T-helper 17 cell (primary cell): ENCODE measurements around the gene CDC26. TPM values are rescaled to one million over a fixed set of nuclear protein-coding genes. Genes with fewer than 3 reads are reported as not detected.
"Not testable (repeated sequence)": the region's sequence is repeated elsewhere in the genome, so short reads cannot be mapped to it uniquely, and the experiment has no call there.

Source experiments
- ATAC-seq: fragments of 150-1000 bp; cut with Tn5 transposase; 2 replicates; pipeline ENCODE4 v1.10.0; 2021; ENCODE audit warnings: mild to moderate bottlenecking, moderate library complexity
- DNase-seq, 3 donors: peaks; one replicate each; pipeline versions ENCODE4 v3.0.0 to v3.0.0-alpha.2; 2020 to 2021
- H3K9me3 ChIP-seq: one replicate; pipeline ENCODE4 v1.7.0; 2013; ENCODE audit warnings: low read length, mild to moderate bottlenecking; ENCODE audit not compliant: control insufficient read depth, poor library complexity, severe bottlenecking
- H3K27ac Mint-ChIP-seq: one replicate; pipeline ENCODE4 v1.8.0; 2022; ENCODE audit warnings: mild to moderate bottlenecking, moderate library complexity, mixed read lengths
- H3K27me3 Mint-ChIP-seq: one replicate; pipeline ENCODE4 v1.8.0; 2022; ENCODE audit warnings: mixed read lengths
- H3K36me3 Mint-ChIP-seq: one replicate; pipeline ENCODE4 v1.8.0; 2022; ENCODE audit warnings: low read depth, mixed read lengths
- H3K4me1 Mint-ChIP-seq: one replicate; pipeline ENCODE4 v1.8.0; 2022; ENCODE audit warnings: mild to moderate bottlenecking, mixed read lengths
- H3K4me3 Mint-ChIP-seq: one replicate; pipeline ENCODE4 v1.8.0; 2022; ENCODE audit warnings: mild to moderate bottlenecking, moderate library complexity, mixed read lengths
- total RNA-seq, 4 donors: library from RNA in 2 of 4; stranded (reverse) in 2 of 4; gene quantifications; one replicate each; pipeline ENCODE4 v1.2.3 and lab custom pipeline; 2022 to 2026

CDC26 gene
- total RNA-seq, 2 donors from 2014 or later, result 20.2 to 22.8 TPM

GRCh38 chr9:113246928-113247327 is 28.4 kb downstream of the CDC26 start:
- Mint-ChIP-seq H3K4me1 (no peaks in the 10 kb centered on the region), H3K4me3 (no peak overlapping the region), H3K36me3 (no peaks in the 10 kb centered on the region), H3K27me3 (no peaks in the 10 kb centered on the region), H3K27ac (no peak overlapping the region)
- no peak for ATAC-seq
- no peak for DNase-seq
- no peaks in the 10 kb centered on the region for H3K9me3 ChIP-seq

- ATAC-seq (no peak), DNase-seq (no peak)
- Mint-ChIP-seq H3K4me3 (no peak overlapping the region), H3K36me3 (no peaks in the 10 kb centered on the region), H3K27ac (no peak overlapping the region), H3K4me1 (no peaks in the 10 kb centered on the region), H3K27me3 (no peaks in the 10 kb centered on the region)
- H3K9me3 ChIP-seq, result no peaks in the 10 kb centered on the region
Observed at GRCh38 chr9:113245894-113246293, 29.5 kb downstream of the CDC26 start.

- no peak for DNase-seq
- Mint-ChIP-seq H3K27ac (no peak overlapping the region), H3K4me3 (no peak overlapping the region), H3K27me3 (no peaks in the 10 kb centered on the region), H3K36me3 (no peaks in the 10 kb centered on the region), H3K4me1 (peaks cover 2% of the 10 kb centered on the region)
- H3K9me3 ChIP-seq, result no peaks in the 10 kb centered on the region
- ATAC-seq, result no peak
Observed at GRCh38 chr9:113244556-113244955, 30.8 kb downstream of the CDC26 start.

GRCh38 chr9:113241161-113241560 is 34.2 kb downstream of the CDC26 start:
- peaks cover 2% of the 10 kb centered on the region for H3K4me1 Mint-ChIP-seq
- no peaks in the 10 kb centered on the region for H3K36me3 Mint-ChIP-seq
- H3K4me3 Mint-ChIP-seq, result no peak overlapping the region
- no peaks in the 10 kb centered on the region for H3K27me3 Mint-ChIP-seq
- no peaks in the 10 kb centered on the region for H3K9me3 ChIP-seq
- DNase-seq (no peak), ATAC-seq (no peak)
- no peak overlapping the region for H3K27ac Mint-ChIP-seq

- DNase-seq (no peak), ATAC-seq (no peak)
- no peaks in the 10 kb centered on the region for H3K9me3 ChIP-seq
- Mint-ChIP-seq H3K4me1 (peaks cover 2% of the 10 kb centered on the region), H3K4me3 (no peak overlapping the region), H3K27me3 (no peaks in the 10 kb centered on the region), H3K36me3 (no peaks in the 10 kb centered on the region), H3K27ac (no peak overlapping the region)
Observed at GRCh38 chr9:113238859-113239232, 36.5 kb downstream of the CDC26 start.

GRCh38 chr9:113238202-113238858 is 37.0 kb downstream of the CDC26 start:
- peaks cover 2% of the 10 kb centered on the region for H3K4me1 Mint-ChIP-seq
- no peak overlapping the region for H3K4me3 Mint-ChIP-seq
- no peak for DNase-seq
- no peaks in the 10 kb centered on the region for H3K27me3 Mint-ChIP-seq
- H3K36me3 Mint-ChIP-seq, result no peaks in the 10 kb centered on the region
- H3K27ac Mint-ChIP-seq, result no peak overlapping the region
- H3K9me3 ChIP-seq, result no peaks in the 10 kb centered on the region
- ATAC-seq, result no peak

- H3K36me3 Mint-ChIP-seq, result no peaks in the 10 kb centered on the region
- H3K9me3 ChIP-seq, result no peaks in the 10 kb centered on the region
- no peak overlapping the region for H3K4me3 Mint-ChIP-seq
- DNase-seq (no peak), ATAC-seq (no peak)
- H3K27ac Mint-ChIP-seq, result no peak overlapping the region
- peaks cover 12% of the 10 kb centered on the region for H3K4me1 Mint-ChIP-seq
- no peaks in the 10 kb centered on the region for H3K27me3 Mint-ChIP-seq
Observed at GRCh38 chr9:113237026-113237425, 38.3 kb downstream of the CDC26 start.

GRCh38 chr9:113235701-113236255 is 39.6 kb downstream of the CDC26 start:
- H3K4me1 Mint-ChIP-seq, result peaks cover 12% of the 10 kb centered on the region
- not testable (repeated sequence) for H3K27me3 Mint-ChIP-seq, H3K27ac Mint-ChIP-seq

GRCh38 chr9:113231701-113232100 is 43.7 kb downstream of the CDC26 start:
- Mint-ChIP-seq H3K4me3 (no peak overlapping the region), H3K27ac (peak overlapping the region; percentile 76), H3K27me3 (no peaks in the 10 kb centered on the region), H3K36me3 (no peaks in the 10 kb centered on the region), H3K4me1 (peaks cover 12% of the 10 kb centered on the region)
- ATAC-seq (no peak), DNase-seq (no peak)
- H3K9me3 ChIP-seq, result no peaks in the 10 kb centered on the region

More at GRCh38 chr9:113235701-113236255, 39.6 kb downstream of the CDC26 start:
- H3K9me3 ChIP-seq, H3K36me3 Mint-ChIP-seq, DNase-seq, H3K4me3 Mint-ChIP-seq, ATAC-seq: not testable (repeated sequence)

- Mint-ChIP-seq H3K36me3 (no peaks in the 10 kb centered on the region), H3K27me3 (no peaks in the 10 kb centered on the region), H3K27ac (no peak overlapping the region), H3K4me1 (peaks cover 11% of the 10 kb centered on the region), H3K4me3 (no peak overlapping the region)
- DNase-seq (no peak), ATAC-seq (peak; percentile 59)
- no peaks in the 10 kb centered on the region for H3K9me3 ChIP-seq
Observed at GRCh38 chr9:113228130-113228665, 47.2 kb downstream of the CDC26 start.

GRCh38 chr9:113227436-113227835 is 47.9 kb downstream of the CDC26 start:
- H3K9me3 ChIP-seq, result no peaks in the 10 kb centered on the region
- peaks cover 8% of the 10 kb centered on the region for H3K4me1 Mint-ChIP-seq
- no peaks in the 10 kb centered on the region for H3K36me3 Mint-ChIP-seq
- ATAC-seq, result no peak
- H3K4me3 Mint-ChIP-seq, result no peak overlapping the region
- no peak for DNase-seq
- no peak overlapping the region for H3K27ac Mint-ChIP-seq
- H3K27me3 Mint-ChIP-seq, result no peaks in the 10 kb centered on the region

- Mint-ChIP-seq H3K36me3 (no peaks in the 10 kb centered on the region), H3K4me3 (no peak overlapping the region), H3K4me1 (peaks cover 27% of the 10 kb centered on the region), H3K27ac (no peak overlapping the region), H3K27me3 (no peaks in the 10 kb centered on the region)
- ATAC-seq, result no peak
- no peaks in the 10 kb centered on the region for H3K9me3 ChIP-seq
- DNase-seq, result no peak
Observed at GRCh38 chr9:113223963-113224362, 51.4 kb downstream of the CDC26 start.

- H3K27ac Mint-ChIP-seq, result peak overlapping the region; percentile 90
- peak overlapping the region; percentile 96 for H3K4me3 Mint-ChIP-seq
Observed at GRCh38 chr9:113222482-113222841, 52.9 kb downstream of the CDC26 start.

More at GRCh38 chr9:113222482-113222841, 52.9 kb downstream of the CDC26 start:
- Mint-ChIP-seq H3K27me3 (no peaks in the 10 kb centered on the region), H3K36me3 (no peaks in the 10 kb centered on the region), H3K4me1 (peaks cover 26% of the 10 kb centered on the region)
- H3K9me3 ChIP-seq, result no peaks in the 10 kb centered on the region
- DNase-seq, result no peak
- no peak for ATAC-seq
